Muscle layer of duodenum (tissue), 2 donors: ENCODE data around the gene NSMCE1.
"Not testable (repeated sequence)": the region's sequence is repeated elsewhere in the genome, so short reads cannot be mapped to it uniquely, and the experiment has no call there.

ENCODE experiments used
- H3K27ac ChIP-seq: one replicate; pipeline ENCODE4 v1.7.0; 2013; ENCODE audit warnings: mild to moderate bottlenecking, low read length
- H3K27me3 ChIP-seq: one replicate; pipeline ENCODE4 v1.7.0; 2013; ENCODE audit warnings: low read depth, mild to moderate bottlenecking, control low read depth, low read length
- H3K36me3 ChIP-seq, 2 donors: one replicate each; pipeline ENCODE4 v1.7.0; 2013; ENCODE audit warnings: low read length in 2 of 2, control low read depth in 1 of 2, mild to moderate bottlenecking in 1 of 2; ENCODE audit not compliant: insufficient read depth in 2 of 2, control insufficient read depth in 1 of 2
- H3K4me1 ChIP-seq, 2 donors: one replicate each; pipeline ENCODE4 v1.7.0; 2013; ENCODE audit warnings: low read length in 2 of 2, mild to moderate bottlenecking in 2 of 2, control low read depth in 1 of 2, moderate library complexity in 1 of 2; ENCODE audit not compliant: insufficient read depth in 2 of 2, control insufficient read depth in 1 of 2
- H3K4me3 ChIP-seq, 2 donors: one replicate each; pipeline ENCODE4 v1.7.0; 2013; ENCODE audit warnings: low read length in 2 of 2, low read depth in 1 of 2, mild to moderate bottlenecking in 1 of 2
- H3K9me3 ChIP-seq, 2 donors: one replicate each; pipeline ENCODE4 v1.7.0; 2013; ENCODE audit warnings: low read length in 2 of 2, control low read depth in 1 of 2, mild to moderate bottlenecking in 1 of 2; ENCODE audit not compliant: control insufficient read depth in 1 of 2
- donor health status: healthy.

Gene NSMCE1

DNA sequence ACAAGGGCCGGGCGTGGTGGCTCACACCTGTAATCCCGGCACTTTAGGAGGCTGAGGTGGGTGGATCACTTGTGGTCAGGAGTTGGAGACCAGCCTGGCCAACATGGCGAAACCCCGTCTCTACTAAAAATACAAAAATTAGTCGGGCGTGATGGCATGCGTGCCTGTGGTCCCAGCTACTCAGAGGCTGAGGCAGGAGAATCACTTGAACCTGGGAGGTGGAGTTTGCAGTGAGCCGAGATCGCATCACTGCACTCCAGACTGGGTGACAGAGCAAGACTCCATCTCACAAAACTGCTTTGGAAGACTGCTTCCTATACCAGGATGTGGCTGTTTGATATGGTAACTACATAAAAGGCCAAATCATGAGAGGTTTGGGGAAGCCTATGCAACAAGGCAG is 61.5 kb downstream of the NSMCE1 start:
- H3K36me3 ChIP-seq, result peaks cover 4 to 20% of the 10 kb centered on the region in 2 donors
- not testable (repeated sequence) for H3K27ac ChIP-seq, H3K27me3 ChIP-seq, H3K4me3 ChIP-seq, H3K4me1 ChIP-seq, H3K9me3 ChIP-seq

GRCh38 chr16:27205423-27206065 is 63.0 kb downstream of the NSMCE1 start:
- H3K36me3 ChIP-seq, result peaks cover 0 to 12% of the 10 kb centered on the region in 2 donors
- no peak overlapping the region for H3K27ac ChIP-seq
- no peak overlapping the region for H3K4me3 ChIP-seq
- peaks cover 4 to 10% of the 10 kb centered on the region in 2 donors for H3K4me1 ChIP-seq
- H3K9me3 ChIP-seq, result no peaks in the 10 kb centered on the region
- no peaks in the 10 kb centered on the region for H3K27me3 ChIP-seq

DNA sequence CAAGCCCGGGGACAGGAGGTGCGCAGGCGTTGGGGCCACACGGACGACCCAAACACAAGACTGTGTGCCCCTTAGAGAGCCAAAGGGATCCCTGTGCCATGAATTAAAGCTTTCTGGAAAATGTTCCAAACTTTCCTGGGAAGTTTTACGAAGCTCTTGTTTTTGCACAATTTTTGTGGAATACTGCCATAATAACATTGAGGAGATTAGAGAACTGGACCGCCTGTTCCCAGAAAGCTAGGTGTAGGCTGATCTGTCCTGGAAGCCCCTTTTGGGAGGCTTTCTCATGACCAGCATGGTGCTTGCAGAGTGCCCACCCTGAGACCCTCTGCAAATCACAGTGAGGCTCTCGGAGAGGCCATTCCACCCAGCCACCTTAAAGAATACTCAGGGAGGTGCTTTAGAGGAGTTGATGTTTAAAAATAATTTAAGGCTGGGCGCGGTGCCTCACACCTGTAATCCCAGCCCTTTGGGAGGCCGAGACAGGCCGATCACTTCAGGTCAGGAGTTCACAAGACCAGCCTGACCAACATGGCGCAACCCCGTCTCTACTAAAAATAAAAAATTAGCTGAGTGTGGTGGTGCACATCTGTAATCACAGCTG is 64.2 kb downstream of the NSMCE1 start:
- H3K4me1 ChIP-seq, result peaks cover 4 to 10% of the 10 kb centered on the region in 2 donors
- H3K27ac ChIP-seq, result peak overlapping the region; percentile 98
- no peaks in the 10 kb centered on the region for H3K9me3 ChIP-seq
- H3K27me3 ChIP-seq, result no peaks in the 10 kb centered on the region
- H3K4me3 ChIP-seq, result peak overlapping the region; percentile 81 to 87
- peaks cover 0 to 5% of the 10 kb centered on the region in 2 donors for H3K36me3 ChIP-seq

DNA sequence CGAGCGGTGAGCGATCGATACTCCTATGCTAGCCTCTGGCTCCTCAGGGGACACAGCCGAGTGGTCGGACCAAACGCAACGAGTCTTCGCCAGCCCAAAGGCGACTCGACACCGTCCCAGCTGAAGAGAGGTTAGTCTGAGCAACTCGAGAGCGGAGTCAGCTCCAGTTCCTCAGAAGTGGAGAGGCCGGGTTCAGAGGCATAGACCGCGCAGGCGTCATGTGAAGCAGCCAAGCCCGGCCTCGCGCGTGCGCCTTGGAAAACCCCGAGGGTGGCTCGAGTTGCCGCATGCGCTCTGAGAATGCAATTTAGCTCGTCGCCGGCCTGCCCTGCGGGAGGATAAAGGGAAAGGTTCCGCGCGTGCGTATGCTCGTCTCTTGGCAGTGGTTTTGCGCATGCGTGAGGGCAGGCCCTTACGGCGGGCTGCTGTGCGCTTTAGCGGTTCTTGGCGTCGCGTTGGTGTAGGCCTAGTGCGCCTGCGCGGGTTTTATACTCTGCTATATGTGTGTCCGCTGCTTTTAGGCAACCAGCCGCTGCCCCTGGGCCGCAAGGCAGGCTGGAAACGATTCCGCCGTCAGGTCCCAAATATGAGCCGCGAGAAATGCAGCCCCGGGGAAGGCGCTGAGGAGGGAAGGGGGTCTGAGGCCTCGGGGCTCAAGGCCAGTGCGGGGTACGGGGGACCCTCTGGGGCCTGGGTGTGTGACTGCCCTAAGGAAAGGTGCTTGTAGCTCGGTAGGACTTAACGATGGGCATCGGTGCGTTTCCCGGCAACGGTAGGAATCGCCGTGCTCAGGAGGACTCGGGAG is 64.9 kb downstream of the NSMCE1 start, which contains the start of gene KDM8:
KDM8 (plus strand) TSS at position 20 of the 805 bp plus-strand sequence. CDS start 6,598 bp downstream, outside the sequence.
- Histone ChIP-seq H3K36me3 (peaks cover 0 to 5% of the 10 kb centered on the region in 2 donors), H3K9me3 (no peaks in the 10 kb centered on the region), H3K4me3 (peak within 1 kb of the TSS; percentile 81 to 87), H3K27me3 (no peaks in the 10 kb centered on the region), H3K27ac (peak within 1 kb of the TSS; percentile 98), H3K4me1 (peaks cover 4 to 10% of the 10 kb centered on the region in 2 donors)

GRCh38 chr16:27202923-27203506 is 65.6 kb downstream of the NSMCE1 start:
- peaks cover 0 to 5% of the 10 kb centered on the region in 2 donors for H3K36me3 ChIP-seq
- H3K27me3 ChIP-seq, result no peaks in the 10 kb centered on the region
- H3K4me1 ChIP-seq, result peaks cover 4 to 10% of the 10 kb centered on the region in 2 donors
- peak overlapping the region; percentile 81 to 87 for H3K4me3 ChIP-seq
- H3K27ac ChIP-seq, result peak overlapping the region; percentile 98
- no peaks in the 10 kb centered on the region for H3K9me3 ChIP-seq

- H3K27ac ChIP-seq, H3K36me3 ChIP-seq, H3K4me1 ChIP-seq, H3K4me3 ChIP-seq, H3K27me3 ChIP-seq, H3K9me3 ChIP-seq: not testable (repeated sequence)
These were observed 67.7 kb downstream of the NSMCE1 start for GRCh38 chr16:27200914-27201313.

- peaks cover 0 to 3% of the 10 kb centered on the region in 2 donors for H3K36me3 ChIP-seq
- peak overlapping the region; percentile 8 for H3K27ac ChIP-seq
- no peaks in the 10 kb centered on the region for H3K27me3 ChIP-seq
- peaks cover 4 to 9% of the 10 kb centered on the region in 2 donors for H3K4me1 ChIP-seq
- no peak overlapping the region for H3K4me3 ChIP-seq
- no peaks in the 10 kb centered on the region for H3K9me3 ChIP-seq
These were observed 68.8 kb downstream of the NSMCE1 start for GRCh38 chr16:27199736-27200135.

DNA sequence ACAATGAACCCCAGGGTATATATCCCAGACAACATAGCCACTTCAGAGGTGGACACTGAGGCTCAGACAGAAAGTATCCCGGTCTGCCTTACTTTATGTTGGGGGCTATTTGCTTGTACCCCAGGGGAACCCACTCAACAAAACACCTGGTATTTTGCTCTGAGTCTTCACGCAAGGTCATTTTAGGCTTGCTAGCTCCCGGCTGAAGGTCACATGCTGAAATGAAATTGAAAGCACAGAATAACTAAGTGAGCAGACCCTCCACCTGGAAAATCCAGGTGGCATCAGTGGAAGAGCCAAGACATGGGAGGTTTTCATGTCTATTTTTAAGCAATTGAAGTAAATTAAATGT is 69.4 kb downstream of the NSMCE1 start:
- no peaks in the 10 kb centered on the region for H3K9me3 ChIP-seq
- H3K4me1 ChIP-seq, result peaks cover 4% of the 10 kb centered on the region in 2 donors
- no peak overlapping the region for H3K4me3 ChIP-seq
- H3K36me3 ChIP-seq, result peaks cover 0 to 3% of the 10 kb centered on the region in 2 donors
- no peak overlapping the region for H3K27ac ChIP-seq
- H3K27me3 ChIP-seq, result no peaks in the 10 kb centered on the region

DNA sequence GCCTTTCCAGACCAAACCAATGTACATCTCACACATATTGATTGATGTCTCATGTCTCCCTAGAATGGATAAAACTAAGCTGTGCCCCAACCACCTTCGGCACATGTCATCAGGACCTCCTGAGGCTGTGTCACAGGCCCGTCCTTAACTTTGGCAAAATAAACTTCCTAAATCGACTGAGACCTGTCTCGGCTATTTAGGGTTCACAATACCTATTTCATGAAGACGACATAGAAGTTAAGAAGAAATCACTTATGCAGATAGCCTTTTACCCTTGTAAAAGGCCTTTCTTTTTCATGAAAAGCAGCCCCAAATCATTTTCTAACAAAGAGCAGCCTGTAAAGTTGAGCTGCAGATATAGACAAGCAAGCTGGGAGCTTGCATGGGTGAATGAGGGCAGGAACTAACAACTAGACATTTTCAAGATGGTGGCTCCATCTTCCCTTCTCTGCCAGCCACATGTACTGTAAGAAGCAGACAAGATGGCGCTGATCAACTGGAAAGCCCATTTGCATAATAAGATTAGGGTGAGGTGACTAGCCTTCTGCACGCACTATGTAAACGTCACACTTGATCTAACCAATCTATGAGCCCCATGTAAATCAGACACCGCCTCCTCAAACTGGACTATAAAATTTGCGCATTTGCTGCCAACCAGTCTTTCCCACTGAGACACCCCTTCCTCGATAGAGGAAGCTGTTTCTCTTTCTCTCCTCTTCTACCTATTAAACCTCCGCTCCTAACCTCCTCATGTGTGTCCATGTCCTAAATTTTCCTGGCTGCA is 69.9 kb downstream of the NSMCE1 start:
- Histone ChIP-seq H3K36me3 (peaks cover 0 to 3% of the 10 kb centered on the region in 2 donors), H3K4me3 (no peak overlapping the region), H3K27ac (no peak overlapping the region), H3K27me3 (no peaks in the 10 kb centered on the region), H3K9me3 (no peaks in the 10 kb centered on the region), H3K4me1 (peaks cover 3 to 4% of the 10 kb centered on the region in 2 donors)

GRCh38 chr16:27197004-27197403 is 71.6 kb downstream of the NSMCE1 start:
- H3K27ac ChIP-seq, result no peak overlapping the region
- H3K27me3 ChIP-seq, result no peaks in the 10 kb centered on the region
- H3K9me3 ChIP-seq, result no peaks in the 10 kb centered on the region
- H3K4me1 ChIP-seq, result no peaks in the 10 kb centered on the region
- H3K4me3 ChIP-seq, result no peak overlapping the region
- no peaks in the 10 kb centered on the region for H3K36me3 ChIP-seq
